Mesothelial cell of epicardium (in vitro differentiated cells): Measurements from ENCODE around the gene CD52. TPM values are rescaled to one million over a fixed set of nuclear protein-coding genes. Genes with fewer than 3 reads are reported as not detected.
"Not testable (repeated sequence)": the region's sequence is repeated elsewhere in the genome, so short reads cannot be mapped to it uniquely, and the experiment has no call there.

Source experiments
- DNase-seq, 2 experiments: peaks; one replicate each; pipeline ENCODE4 v3.0.0; 2021; ENCODE audit warnings: low spot score in 2 of 2; ENCODE audit not compliant: unreplicated experiment in 2 of 2
- H3K27ac Mint-ChIP-seq: 2 replicates; pipeline ENCODE4 v1.8.0; 2021; ENCODE audit warnings: mixed read lengths
- H3K27me3 Mint-ChIP-seq: 2 replicates; pipeline ENCODE4 v1.8.0; 2021; ENCODE audit warnings: low read depth, mixed read lengths
- H3K36me3 Mint-ChIP-seq: 2 replicates; pipeline ENCODE4 v1.8.0; 2021; ENCODE audit warnings: mixed read lengths
- H3K4me1 Mint-ChIP-seq: 2 replicates; pipeline ENCODE4 v1.8.0; 2021; ENCODE audit warnings: mixed read lengths
- H3K4me3 Mint-ChIP-seq: 2 replicates; pipeline ENCODE4 v1.8.0; 2021; ENCODE audit warnings: mild to moderate bottlenecking, moderate library complexity, mixed read lengths
- H3K9me3 Mint-ChIP-seq: 2 replicates; pipeline ENCODE4 v1.8.0; 2021; ENCODE audit warnings: mixed read lengths
- total RNA-seq: library from RNA; stranded (reverse); gene quantifications from 3 replicates; pipeline ENCODE4 v1.2.1, GENCODE V29; 2021
- TF ChIP-seq, protein P1 (sequence below): fragments of 200-600 bp; sonication (generic); IDR thresholded peaks from one replicate; pipeline ENCODE4 v1.5.0; 2021; ENCODE audit warnings: antibody characterized with exemption; ENCODE audit not compliant: unreplicated experiment

Gene CD52
- total RNA-seq, 1 donor from 2014 or later = 1.6 TPM

DNA sequence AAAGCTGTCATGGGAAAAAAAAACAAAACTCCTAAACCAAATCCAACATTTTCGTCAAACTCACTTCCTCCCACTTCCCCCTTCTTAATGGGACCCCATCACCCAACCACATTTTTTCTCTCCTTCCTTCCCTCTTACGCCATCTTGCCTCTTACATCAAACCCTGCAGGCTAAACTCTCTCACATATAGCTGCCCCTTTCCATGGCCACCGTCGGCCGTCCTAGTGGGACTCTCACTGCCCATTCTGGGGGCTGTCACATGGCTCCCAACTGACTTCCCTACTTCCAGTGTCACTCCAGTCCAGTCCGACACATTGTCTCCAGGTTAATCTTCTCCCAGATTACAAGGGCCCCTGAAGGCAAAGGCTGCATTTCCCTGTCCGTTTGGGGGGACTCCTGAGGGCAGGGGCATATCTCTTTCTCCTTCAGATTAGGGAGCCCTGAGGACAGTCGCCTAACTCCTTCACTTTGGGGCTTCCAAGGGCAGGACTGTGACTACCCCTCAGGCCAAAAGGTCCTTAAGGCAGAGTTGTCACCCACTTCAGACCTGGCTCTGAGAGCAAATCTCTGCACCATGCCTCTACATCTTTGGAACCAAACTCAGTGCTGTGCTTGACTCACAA lies 12.0 kb upstream of the CD52 start:
- TF ChIP-seq, protein P1, sequence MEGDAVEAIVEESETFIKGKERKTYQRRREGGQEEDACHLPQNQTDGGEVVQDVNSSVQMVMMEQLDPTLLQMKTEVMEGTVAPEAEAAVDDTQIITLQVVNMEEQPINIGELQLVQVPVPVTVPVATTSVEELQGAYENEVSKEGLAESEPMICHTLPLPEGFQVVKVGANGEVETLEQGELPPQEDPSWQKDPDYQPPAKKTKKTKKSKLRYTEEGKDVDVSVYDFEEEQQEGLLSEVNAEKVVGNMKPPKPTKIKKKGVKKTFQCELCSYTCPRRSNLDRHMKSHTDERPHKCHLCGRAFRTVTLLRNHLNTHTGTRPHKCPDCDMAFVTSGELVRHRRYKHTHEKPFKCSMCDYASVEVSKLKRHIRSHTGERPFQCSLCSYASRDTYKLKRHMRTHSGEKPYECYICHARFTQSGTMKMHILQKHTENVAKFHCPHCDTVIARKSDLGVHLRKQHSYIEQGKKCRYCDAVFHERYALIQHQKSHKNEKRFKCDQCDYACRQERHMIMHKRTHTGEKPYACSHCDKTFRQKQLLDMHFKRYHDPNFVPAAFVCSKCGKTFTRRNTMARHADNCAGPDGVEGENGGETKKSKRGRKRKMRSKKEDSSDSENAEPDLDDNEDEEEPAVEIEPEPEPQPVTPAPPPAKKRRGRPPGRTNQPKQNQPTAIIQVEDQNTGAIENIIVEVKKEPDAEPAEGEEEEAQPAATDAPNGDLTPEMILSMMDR = no peak
- Mint-ChIP-seq H3K9me3 (no peaks in the 10 kb centered on the region), H3K36me3 (no peaks in the 10 kb centered on the region), H3K4me1 (peaks cover 14% of the 10 kb centered on the region), H3K27me3 (no peaks in the 10 kb centered on the region), H3K27ac (peak overlapping the region; percentile 95), H3K4me3 (peak overlapping the region; percentile 98)
- no peak for DNase-seq

DNA sequence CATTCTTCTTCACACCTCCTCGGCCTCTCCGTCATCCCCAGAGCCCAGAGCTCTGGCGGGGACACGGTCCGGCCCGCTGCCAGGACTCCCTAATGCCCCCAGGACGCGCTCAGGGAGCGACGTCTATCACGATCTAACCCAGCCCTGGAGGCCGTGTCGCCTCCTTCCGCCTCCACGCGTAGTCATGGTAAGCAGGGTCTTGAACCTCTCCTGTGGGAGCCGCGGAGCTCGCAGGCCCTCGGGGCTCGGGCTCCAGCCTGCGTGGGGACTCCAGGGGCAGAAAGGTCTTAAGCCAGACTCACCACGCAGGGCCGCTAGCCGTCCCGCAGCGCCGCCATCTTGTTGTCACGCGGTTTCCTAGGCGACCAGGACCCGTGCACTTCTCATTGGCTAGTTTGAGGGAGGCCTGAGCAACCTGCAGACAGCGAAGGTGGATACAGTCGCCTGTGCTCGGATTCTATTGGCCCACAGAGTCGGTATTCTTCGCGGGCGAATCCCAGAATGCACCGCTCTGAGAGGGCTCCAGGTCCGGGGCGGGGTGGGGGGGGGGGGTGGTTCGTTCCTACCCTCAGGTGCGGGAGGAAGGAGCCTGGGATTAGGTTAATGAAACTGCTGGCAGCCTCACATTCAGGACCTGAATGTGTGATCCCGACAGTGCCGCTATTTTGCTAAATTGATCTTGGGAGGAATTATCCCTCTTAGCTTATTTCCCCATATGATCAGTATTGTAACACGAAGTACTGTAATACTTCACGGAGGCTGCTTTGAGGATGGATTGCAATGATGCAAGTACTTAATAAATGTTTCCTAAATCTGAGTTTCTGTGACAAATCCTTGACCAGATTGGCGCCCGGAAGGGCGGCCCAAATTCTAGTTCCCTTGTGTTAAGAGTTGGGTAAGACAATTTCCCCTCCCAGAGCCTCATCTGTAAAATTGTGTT lies 11.2 kb upstream of the CD52 start, which contains the start of gene UBXN11:
UBXN11 (minus strand) TSS at position 347 of the 940 bp plus-strand sequence. CDS start 3,753 bp downstream, outside the sequence.
- Mint-ChIP-seq H3K9me3 (no peaks in the 10 kb centered on the region), H3K4me3 (peak within 1 kb of the TSS; percentile 98), H3K4me1 (peaks cover 14% of the 10 kb centered on the region), H3K27ac (peak within 1 kb of the TSS; percentile 95), H3K27me3 (no peaks in the 10 kb centered on the region), H3K36me3 (no peaks in the 10 kb centered on the region)
- DNase-seq = peak; percentile 83 to 89
- TF ChIP-seq, protein P1 = no peak

DNA sequence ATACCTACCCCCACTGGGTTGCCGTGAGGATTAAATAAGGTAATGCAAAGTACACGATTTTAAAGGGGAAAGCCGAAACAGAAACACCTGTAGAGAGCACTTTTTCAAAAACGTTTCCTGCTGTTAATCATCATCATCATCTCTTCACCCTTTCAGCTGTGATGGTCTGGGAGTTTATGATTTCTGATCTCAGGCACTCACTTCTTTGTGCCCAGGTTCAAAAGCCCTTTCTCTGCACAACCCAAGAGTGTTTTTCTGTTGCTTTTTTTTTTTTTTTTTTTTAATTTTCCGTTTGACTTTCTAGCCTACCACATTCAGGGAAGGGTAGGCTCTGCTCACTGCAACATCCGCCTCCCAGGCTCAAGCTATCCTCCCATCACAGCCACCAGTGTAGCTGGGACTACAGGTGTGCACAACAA lies 10.4 kb upstream of the CD52 start:
- no peak for DNase-seq
- TF ChIP-seq, protein P1 = no peak
- Mint-ChIP-seq H3K27me3 (no peaks in the 10 kb centered on the region), H3K9me3 (no peaks in the 10 kb centered on the region), H3K4me1 (peaks cover 14% of the 10 kb centered on the region), H3K27ac (no peak overlapping the region), H3K4me3 (peak overlapping the region; percentile 19), H3K36me3 (no peaks in the 10 kb centered on the region)

DNA sequence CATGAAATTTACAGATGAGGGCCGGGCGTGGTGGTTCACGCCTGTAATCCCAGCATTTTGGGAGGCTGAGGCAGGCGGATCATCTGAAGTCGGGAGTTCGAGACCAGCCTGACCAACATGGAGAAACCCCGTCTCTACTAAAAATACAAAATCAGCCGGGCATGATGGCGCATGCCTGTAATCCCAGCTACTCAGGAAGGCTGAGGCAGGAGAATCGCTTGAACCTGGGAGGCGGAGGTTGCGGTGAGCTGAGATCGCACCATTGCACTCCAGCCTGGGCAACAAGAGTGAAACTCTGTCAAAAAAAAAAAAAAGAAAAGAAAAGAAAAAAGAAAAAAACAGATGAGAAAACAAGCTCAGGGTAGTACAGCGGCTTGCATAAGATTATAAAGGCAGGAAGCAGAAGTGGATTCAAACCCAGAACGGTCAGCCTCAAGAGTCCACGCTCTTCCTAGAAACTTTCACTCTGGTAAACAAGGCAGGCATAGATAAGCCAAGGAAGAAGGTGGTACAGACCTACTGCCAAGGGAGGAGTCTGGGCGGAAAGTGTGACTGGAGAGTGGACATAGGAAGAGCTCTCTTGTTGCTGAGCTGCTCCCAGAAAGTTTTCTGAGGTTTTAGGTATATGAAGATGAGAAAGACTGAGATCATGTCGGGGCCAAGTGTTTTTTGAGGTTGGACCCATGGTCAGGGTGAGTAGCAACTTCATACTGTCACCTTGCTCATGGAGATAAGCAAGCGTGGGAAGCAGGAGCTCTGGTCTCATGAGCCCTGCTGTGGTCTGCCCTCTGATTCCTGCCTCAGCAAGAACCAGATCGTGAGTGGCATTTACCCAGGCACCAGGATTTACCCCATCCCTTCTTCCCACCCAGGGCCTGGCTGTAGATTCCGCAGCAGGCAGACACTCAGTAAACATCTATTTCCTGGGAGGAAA lies 9.5 kb upstream of the CD52 start:
- H3K27me3 Mint-ChIP-seq, H3K27ac Mint-ChIP-seq, H3K4me3 Mint-ChIP-seq, H3K9me3 Mint-ChIP-seq, DNase-seq, H3K36me3 Mint-ChIP-seq: not testable (repeated sequence)
- H3K4me1 Mint-ChIP-seq = peaks cover 14% of the 10 kb centered on the region

DNA sequence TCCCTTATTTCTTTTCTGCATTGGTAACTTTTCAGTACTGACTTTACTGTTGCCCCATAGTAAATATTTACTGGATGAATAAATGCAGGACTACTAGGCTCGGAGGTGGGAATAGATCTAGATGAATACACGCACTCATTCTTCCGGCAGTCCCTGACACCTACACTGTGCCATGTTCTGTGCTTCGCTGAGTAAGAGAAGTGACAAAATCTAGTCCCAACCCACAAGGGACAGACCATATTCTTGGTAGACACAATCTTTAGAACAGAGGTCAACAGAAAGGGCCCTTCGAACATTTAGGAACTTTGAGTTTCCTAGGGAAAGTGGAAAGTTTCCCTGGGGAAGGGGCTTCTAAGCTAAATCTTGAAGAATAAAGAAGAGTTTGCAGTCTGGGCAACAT lies 3.3 kb upstream of the CD52 start:
- peaks cover 11% of the 10 kb centered on the region for H3K4me1 Mint-ChIP-seq
- no peaks in the 10 kb centered on the region for H3K36me3 Mint-ChIP-seq
- TF ChIP-seq, protein P1 = no peak
- H3K27ac Mint-ChIP-seq = no peak overlapping the region
- no peaks in the 10 kb centered on the region for H3K9me3 Mint-ChIP-seq
- no peaks in the 10 kb centered on the region for H3K27me3 Mint-ChIP-seq
- DNase-seq = no peak
- H3K4me3 Mint-ChIP-seq = no peak overlapping the region
